Hematopoietic multipotent progenitor cell (in vitro differentiated cells): Measurements from ENCODE around the gene MSI2. TPM values are rescaled to one million over a fixed set of nuclear protein-coding genes. Genes with fewer than 3 reads are reported as not detected.
A peak's percentile ranks its signal among the peaks of the same experiment; 100 is the strongest.

ENCODE experiments used
- DNase-seq, 3 donors: peaks; one replicate each; pipeline ENCODE4 v3.0.0-alpha.2; 2011 to 2015; ENCODE audit warnings: low read depth in 2 of 3, low spot score in 2 of 3
- total RNA-seq: library from RNA; depleted of rRNA; stranded (reverse); fragments of >200 nt; gene quantifications from one replicate; pipeline ENCODE4 v1.2.3, GENCODE V29; 2012

The MSI2 gene
- total RNA-seq, 1 donor = 241 TPM

DNA sequence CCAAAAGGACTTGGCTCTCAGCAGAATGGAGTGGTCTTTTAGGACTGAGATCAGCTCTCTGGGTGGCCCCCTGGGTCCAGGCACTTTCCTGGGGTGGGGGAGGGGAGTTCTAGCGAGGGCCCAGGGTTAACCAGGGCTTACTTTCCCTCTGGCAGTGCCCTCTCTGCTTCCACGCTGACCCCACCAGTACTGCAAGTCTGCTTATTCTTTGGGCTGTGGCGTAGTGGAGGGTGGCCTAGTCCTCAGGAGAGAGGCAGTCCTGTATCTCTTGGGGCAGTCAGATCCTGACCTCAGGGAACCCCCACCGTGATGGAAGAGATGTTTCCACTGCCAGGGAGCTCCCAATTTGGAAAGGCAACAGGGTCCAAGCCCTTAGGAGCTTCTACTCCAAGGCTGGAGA lies 409.4 kb downstream of the MSI2 start:
- no peak for DNase-seq

DNA sequence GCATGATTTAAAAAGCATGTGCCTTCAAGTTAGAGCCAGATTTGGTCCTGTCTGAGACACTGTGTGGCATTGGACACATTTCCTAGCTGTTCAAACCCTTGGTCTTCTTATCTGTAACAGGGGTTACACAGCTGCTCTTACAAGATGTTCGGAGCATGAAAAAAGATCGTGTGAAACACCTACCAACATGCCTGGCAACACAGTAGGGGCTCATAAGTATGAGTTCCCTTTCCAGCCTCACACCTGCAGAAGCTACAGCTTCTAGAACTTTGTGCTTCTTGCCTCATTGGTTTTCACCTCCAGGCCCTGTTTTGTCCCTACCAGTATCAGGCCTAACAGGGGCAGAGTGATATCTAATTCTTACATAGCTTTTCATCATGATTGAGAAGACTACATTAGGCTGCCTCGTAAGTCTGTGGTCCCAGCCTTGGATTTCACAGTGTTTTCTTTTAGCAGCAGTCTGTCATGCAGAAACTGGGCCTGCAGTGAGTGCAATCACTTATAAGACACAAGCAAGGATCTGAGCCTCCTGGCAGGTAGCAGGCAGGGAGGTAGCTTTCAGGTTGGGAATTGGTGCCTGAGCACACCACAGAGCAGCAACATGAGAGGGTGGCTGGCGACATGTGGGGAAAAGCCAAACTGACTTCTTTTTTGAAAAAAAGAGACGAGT lies 410.0 kb downstream of the MSI2 start:
- no peak for DNase-seq

DNA sequence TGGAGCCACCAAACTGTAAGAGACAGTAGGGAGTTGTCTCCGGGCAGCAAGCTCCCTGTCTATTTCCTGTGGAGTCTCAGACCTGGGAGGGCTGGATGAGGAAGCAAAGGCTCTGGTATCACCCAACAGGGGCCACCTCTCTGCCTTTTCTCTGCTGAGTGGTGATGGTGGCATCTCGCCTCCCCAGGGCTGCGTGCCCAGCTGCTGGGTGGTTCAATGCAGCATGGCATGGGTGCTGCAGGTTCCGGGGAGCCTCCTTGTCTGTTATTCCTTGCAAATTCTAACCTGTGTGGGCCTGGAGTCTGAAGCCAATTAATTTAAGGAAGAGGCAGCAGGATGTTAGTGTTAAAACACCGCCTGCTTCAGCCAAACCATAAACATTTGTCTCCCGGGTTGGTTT lies 410.6 kb downstream of the MSI2 start:
- DNase-seq = no peak

DNA sequence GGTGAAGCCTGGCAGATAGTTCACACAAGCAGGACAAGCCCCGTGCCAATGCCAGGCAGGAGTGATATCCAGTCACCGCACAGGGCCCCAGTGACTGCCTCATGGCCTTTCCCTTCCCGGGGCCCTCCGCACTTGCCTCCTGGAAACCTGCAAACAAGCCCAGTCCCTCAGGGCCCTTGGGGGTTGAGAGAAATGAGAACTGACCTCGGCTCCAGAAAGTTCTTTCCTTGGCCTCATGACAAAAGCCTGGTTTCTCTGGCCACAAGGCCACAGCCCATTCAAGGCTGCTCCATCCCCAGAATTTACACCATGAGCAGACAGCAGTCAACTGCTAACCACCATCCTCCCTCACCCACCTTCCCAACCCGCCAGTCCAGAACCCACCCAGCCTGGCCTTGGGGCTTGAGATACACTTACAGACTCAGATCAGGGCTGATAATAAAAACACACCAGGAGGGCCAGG lies 411.2 kb downstream of the MSI2 start:
- no peak for DNase-seq

DNA sequence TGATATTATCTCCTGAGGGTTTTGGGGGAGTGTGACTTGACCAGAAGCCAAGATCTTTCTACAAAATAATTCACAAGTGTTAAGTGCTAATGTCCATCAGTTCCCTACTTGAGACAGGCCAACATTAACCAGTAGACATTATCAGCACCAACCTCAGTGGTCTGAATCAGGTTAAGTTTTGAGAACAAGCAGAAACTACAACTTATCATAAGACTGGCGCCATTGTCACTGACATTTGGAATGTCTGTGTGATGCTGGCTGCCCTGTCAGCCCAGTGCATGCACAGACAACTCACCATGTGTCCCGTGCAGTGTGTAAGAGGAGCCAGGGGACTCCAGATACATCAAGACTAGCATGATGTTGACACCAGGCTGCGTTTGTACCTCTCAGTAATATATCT lies 412.0 kb downstream of the MSI2 start:
- DNase-seq = no peak

DNA sequence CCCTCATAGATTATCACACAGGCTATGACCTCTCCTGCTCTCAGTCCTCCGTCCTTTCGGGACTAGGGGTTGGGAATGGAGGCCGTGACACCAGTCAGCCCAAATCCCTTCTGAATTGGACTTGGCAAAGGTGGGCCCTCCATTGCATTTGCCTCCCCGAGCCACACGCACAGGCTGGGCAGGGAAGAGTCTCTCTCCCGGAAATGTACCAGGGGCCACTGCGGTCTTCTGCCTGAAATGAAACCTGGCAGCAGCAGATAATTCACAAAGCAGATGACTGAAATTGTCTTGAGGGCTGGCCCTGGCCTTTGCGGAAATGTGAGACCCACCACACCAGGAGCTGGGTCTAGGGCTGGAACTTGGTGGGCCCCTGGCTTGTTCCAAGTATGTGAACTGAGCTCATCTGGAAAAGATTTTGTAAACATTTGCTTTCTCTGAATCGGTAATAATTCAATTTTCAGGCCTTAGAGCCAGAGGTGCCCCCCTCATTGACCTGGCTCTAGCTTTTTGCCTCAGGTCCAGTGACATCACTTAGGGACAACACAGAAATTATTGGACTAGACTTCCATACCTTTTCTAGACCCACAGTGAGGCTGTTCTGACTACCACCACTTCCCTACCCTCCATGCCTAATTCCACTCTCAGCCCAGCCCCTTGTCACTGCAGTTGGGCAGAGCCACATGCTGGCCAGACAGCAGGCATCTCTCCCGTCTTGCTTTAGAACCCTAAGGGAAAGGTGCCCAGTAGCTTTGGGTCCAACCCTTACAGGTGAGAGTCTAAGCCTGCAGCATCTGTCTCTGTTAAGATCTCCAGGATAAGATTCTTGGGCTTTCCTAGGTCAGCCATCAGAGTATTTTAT lies 413.6 kb downstream of the MSI2 start:
- no peak for DNase-seq

DNA sequence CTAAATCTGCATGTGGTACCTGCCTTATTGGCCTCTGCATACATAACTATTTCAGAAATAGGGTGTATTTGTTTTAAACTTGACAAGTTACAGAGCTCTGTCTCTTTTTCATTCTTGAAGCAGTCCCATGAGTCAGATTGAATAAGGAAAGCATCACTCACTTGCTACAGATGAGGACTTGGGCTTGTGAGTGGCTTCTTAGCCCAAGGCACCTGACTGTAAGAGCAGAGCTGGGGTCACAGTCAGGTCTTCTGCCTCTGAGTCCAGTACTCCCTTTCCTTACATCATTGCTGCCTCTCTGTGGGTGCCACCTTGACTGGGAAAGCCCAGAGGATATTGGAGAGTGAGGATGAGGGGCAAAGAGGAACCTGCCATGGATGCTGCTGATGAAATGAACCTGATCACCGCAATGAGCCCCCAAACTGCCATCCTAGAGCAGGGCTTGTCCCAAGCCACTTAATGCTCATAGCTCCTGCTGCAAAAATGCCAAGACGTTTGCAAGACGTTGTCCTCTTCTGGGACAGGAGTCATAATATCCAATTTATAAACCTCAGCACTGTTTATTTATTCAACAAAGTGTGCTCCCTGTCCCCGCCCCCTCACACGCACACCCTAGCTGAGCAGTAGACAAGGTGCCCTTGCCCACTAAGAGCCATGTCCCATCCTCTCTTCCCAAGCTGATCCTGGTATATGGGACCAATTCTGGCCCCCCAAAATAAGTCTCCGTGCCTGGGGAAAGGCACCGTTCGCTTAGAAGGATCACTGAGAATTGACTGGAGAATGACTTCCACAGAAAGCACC lies 414.6 kb downstream of the MSI2 start:
- DNase-seq = no peak

DNA sequence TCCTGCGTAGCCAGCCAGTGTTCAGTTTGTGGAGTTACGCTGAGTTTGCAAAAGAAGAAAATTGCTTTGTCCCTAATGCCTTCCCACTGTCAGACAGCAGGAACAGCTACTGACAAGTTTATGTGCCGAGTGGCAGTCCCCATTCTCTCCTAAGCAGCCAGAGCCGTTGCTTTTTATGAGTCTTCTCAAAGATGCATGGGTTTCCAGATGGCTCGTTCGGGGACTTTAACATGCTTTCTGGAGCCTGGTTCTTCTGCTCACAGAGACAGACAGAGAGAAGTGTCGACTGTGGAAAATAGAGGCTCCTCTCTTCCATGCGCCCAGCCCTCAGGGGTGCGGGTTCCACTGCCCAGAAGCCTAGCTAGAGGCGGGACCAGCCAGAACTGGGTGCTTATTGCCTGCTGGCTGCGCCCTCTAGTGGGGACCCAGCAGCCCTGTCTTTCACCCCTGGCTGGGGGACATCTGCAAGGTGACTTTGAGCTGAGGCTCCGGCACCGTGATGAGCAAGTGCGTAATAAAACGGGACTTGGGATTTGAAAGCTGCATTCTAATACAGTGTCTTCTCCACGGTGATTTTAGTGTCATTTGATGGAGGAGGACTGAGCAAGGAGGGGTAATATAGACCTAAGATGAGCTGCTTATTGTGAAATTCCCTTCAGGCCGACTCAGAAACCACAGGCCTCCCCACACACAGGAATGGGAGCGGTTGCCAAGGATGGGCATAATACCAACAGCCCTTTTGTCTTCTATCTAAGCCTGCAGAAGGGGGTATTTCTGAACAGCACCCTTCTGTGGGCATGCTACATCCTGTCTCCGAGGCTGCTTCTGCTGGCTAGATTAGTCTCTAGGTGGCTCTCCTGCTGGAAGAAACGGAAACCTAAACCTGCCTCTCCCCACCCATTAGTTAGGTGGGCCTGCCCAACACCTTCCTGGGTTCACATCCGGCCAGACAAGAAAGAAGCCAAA lies 415.6 kb downstream of the MSI2 start:
- peak; percentile 28 to 74 (median 58) for DNase-seq

DNA sequence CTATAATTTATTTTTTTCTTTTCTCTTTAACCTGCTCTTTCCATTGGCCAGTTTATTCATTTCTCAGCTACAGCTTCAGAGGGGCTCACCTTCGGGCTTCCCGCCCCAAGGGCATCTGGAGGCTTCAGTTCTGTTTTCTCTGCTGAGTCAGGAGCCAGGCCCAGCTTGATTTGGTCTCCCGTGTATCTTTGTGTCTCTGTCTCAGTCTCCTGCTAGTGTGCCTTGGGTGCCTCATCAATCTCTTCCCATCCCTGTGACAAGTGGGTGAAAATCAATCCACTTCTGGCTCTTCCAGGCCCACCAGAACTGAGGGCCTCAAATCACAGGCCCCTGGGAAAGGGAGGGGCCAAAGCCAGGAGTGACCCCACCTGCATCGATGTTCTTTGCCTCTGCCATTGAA lies 416.6 kb downstream of the MSI2 start:
- DNase-seq = no peak

DNA sequence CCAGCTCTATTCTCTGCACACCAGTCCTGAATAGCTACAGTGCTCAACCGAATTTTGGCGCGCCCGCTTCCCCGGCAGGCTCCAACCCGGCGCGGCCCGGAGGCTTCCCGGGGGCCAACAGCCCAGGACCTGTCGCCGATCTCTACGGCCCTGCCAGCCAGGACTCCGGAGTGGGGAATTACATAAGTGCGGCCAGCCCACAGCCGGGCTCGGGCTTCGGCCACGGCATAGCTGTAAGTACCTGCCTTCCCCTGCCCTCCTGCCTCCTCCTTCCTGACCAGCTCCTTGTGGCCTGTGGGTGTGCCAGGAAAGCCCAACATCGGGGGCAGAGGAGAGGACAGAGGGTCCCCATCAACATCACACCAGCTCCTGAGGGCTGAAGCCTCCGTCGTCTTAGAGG lies 418.6 kb downstream of the MSI2 start:
- no peak for DNase-seq

DNA sequence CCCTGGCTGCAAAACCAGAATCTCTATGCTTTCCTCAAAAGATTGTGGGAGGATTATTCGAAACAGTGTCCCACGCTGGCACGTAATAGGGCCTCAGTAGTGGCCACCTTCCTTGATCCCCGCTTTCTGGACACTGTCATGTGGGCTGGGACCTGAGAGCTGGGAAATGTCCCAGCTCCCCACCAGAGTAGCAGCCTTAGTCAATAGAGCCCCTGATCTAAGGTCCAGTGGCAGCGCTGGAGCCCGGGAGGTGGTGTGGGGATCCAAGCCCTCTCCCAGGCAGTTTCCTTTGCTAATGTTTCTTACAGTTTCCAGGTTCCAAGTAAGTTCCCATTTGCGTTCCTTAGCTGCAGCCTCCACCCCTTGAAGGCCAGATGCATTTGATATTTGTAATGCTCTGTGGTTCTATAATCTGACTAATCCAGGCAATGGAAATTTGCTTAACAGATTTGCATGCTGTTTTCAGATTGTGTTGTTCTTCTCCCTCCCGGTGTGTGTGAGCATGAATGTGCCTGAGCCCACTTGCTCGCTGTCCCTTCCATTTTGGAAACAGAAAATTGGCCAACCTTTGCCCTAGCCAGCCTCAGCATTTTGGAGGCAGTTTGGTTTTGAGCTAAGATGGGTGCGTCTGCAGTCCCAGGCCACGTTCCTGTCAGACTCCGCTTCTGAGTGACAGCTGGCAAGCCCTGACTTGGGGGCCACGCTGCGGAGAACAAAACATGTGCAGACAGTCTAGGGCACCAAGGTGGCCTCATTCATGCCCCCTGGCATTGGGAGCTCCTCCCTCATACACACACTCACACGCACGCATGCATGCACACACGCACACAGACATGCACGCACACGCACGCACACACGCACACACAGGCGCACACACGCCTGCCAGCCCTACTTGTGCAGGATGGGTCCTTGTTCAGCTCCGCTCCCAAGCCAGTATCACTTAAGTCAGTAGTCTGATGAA lies 419.4 kb downstream of the MSI2 start:
- no peak for DNase-seq

DNA sequence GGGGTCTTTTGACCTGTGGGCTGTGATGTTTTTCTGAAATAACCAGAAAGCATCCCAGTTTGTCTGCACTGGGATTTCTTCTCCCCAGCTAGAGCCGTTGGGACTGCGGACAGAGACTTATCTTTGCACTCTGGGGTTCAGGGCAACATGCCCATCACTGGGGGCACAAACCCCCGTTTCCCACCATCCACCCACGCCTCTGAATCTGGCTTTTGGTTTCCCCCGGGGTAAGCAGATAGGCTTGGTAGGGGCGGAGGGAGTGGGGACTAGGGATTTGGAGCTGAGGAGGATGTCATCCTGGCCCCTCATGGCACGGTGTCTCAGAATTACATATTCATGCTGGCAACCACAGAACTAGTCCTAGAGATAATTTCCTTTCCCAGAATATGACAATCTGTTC lies 420.2 kb downstream of the MSI2 start:
- DNase-seq = no peak

DNA sequence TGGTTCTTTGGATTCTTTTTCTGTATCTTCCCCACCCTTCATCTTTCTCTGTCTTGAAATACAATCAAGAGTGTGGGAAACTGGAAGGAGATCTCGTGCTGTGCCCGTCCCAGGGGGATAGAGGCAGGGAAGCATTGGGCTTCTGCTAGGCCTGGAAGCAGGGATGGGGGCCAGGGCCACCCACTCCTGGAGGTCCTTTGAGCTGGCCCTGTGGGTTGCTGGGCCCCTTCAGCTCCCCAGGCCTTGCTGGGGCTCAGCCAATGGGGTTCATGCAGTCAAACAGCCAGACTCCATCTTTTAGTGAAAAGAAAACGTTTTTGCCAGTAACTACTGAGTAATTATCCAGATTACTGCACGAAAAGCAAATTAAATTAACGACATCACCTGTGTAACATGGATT lies 421.0 kb downstream of the MSI2 start:
- no peak for DNase-seq

DNA sequence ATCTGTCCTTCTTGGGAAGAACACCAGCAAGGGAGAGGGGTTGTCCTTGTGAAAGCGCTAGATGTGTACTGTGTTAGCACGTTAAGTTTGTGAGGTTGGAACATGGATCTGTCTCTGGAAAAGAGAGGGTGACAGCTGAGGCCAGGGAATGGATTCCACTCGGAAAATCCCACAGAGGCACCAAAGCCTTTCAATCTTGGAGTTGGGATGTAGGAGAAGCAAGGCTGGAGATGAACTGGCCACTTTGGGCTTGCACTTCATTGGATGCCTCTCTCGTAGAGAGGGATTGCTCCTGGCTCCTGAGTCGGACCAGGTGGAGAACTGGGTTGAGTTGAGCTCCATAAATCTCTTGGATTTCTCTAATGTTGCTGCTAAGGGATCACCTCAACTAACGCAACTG lies 421.5 kb downstream of the MSI2 start:
- DNase-seq = no peak

DNA sequence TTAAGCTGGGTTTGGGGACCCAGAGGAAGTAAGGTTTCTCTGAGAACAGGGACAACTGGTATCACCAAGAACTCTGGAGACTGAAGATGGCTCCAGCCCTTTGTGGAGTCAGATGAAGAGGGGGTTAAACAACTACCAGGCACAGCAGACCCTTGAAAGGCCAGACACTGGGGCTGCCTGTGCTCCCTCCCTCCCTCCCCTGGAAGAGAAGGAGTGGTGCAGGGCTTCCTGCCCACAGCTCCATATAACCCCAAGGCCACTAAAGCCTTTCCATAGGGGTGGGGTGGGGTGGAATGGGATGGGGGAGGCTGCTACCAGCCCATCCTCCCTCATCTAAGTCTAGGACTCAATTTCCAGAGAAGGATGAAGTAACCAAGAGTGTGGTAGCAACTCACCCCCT lies 422.1 kb downstream of the MSI2 start:
- no peak for DNase-seq

DNA sequence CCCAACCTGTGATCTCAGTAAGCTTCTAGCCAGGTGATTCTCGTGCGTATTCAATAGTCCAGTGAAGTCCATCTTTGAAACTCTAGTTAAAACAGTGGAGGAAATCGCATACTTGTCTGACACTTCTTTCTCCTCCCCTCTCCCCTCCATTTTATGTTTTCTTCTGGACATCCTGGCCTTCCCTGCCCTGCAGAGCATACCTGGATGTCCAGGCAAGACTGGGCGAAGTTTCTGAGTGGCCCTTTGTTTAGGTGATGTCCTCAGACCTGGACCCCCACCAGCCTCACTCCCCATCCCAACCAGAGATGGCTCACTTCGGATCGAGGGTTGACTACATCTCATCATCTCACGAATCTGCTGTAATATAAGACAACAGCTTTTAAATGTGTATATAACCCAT lies 423.0 kb downstream of the MSI2 start:
- DNase-seq = no peak

DNA sequence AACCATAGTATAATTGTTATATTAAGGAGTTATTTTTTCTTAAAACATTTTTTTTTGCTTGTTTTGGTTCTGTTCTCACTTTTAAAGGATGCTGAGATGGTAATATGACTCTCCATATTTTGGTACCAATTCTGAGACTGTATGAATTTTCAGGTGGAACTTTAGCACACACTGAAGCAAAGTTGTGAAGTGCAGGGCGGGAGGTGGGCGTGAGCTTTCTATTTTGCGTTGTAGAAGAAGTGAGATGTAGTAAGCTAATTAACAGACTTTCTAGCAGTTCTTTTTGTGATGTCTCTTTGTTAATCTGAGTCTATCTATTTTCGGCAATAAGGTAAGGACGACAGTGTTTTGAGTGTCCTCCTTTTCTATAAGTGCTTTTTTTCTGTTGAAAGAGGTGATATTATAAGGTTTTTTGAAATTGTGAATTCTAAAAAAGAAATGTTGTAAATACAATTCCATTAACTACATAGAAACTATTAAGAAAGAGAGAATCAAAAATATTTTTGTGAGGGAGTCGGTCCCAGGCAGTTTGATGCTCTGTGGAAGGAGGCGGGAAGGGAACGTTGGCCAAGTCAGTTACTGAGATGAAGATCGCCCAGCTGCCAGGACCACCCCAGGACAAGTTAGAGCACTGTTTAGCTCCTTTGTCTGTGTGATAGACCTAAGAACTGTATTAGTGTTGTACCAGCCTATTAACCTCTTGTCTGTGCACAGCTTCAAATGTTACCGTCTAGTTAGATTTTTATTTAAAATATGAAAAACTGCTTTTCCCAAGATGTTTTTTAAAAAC lies 423.8 kb downstream of the MSI2 start:
- no peak for DNase-seq

DNA sequence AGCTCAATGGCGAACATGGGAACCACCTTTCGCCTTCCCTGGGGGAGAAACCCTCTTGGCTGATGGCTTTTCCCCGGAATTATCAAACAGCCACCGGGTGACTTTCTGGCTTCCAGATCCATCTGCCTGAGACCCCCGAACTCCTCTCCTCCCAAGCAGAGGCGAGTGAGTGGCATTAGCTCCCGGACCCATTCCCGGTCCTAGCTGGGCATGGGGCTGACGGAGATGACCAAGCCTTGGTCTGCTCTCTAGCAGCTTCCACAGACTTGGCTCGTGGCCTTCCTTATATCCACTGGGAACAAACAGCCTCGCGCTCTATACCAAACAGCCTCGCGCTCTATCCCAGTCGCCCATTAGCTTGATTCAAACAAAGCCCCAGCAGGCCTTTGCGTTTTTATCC lies 426.4 kb downstream of the MSI2 start:
- no peak for DNase-seq
